ENCODE measurements around the gene STKLD1. TPM values are rescaled to one million over a fixed set of nuclear protein-coding genes. Genes with fewer than 3 reads are reported as not detected.

STKLD1 gene
- polyA plus RNA-seq, 1 donor, result 2.4 TPM

DNA sequence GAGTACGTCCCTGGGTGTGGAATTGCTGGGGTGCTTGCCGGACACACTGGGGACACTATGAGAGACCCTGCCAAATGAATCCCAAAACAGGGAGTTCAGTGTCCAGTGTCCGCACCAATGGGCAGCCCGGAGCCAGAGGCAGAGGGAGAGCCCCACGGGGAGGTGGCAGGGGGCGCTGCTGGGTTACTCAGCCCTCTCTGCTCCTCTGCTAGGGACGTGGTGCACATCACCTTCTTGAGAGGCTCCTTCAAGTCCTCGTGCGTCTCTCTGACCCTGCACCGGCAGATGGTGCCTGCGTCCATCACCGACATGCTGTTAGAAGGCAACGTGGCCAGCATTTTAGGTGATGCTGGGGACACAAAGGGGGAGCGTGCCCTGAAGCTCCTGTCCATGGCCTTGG lies 20.8 kb downstream of the STKLD1 start:
- Histone ChIP-seq H3K36me3 (ENCODE audit: control insufficient read depth, insufficient read depth, low read length) (peaks cover 3% of the 10 kb centered on the region), H3K27ac (ENCODE audit: low read length) (no peak overlapping the region), H3K9me3 (ENCODE audit: control insufficient read depth, low read depth, low read length) (no peaks in the 10 kb centered on the region), H3K27me3 (ENCODE audit: control insufficient read depth, insufficient read depth, low read length) (peaks cover 13% of the 10 kb centered on the region), H3K4me1 (ENCODE audit: control insufficient read depth, insufficient read depth, low read length) (peaks cover 20% of the 10 kb centered on the region), H3K4me3 (ENCODE audit: low read length) (no peak overlapping the region)
- no CpG with 5 or more reads among the region's 14 CpGs for WGBS (ENCODE audit: insufficient coverage, low lambda C conversion rate)
- no peak for DNase-seq

DNA sequence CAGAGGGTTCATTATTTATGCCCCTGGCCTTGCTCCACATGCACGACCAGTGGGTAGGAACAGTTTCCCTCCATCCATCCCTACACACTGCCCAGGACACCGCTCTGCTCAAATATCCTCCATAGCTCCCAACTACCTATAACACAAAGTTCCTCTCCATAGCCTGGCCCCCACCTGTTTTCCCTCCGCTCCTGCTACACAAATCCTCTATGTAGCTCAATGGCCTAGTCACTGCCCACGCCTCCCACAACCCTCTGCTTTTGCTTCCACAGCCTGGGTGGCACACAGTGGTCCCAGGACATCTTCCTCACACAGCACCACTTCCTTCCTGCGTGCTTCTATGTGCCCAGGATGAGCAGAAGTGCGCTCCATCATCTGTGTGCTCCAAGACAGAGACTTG lies 21.2 kb downstream of the STKLD1 start:
- Histone ChIP-seq H3K4me3 (ENCODE audit: low read length) (no peak overlapping the region), H3K9me3 (ENCODE audit: control insufficient read depth, low read depth, low read length) (no peaks in the 10 kb centered on the region), H3K4me1 (ENCODE audit: control insufficient read depth, insufficient read depth, low read length) (peaks cover 20% of the 10 kb centered on the region), H3K27ac (ENCODE audit: low read length) (no peak overlapping the region), H3K27me3 (ENCODE audit: control insufficient read depth, insufficient read depth, low read length) (peaks cover 13% of the 10 kb centered on the region), H3K36me3 (ENCODE audit: control insufficient read depth, insufficient read depth, low read length) (peaks cover 3% of the 10 kb centered on the region)
- DNase-seq, result no peak
- WGBS (ENCODE audit: insufficient coverage, low lambda C conversion rate), result 80% methylated on average over 1 of the region's 6 CpGs

DNA sequence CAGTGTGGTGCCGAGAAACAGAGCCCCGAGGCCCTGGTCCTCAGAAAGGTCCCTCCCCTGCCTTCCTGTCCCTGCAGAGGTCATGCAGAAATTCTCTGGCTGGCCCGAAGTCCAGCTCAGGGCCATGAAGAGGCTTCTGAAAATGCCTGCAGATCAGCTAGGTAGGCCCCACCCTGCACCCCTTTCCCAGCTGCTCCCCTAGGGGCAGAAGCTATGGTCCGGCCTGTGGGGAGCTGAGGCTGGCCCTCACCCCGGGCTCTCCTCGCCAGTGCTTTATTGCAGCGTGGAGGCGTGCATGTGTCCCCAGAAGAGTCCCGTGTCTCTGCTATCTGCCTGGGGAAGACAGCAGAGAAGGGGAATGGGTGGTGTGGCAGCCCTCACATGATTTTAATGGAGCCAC lies 21.7 kb downstream of the STKLD1 start:
- Histone ChIP-seq H3K4me1 (ENCODE audit: control insufficient read depth, insufficient read depth, low read length) (peaks cover 20% of the 10 kb centered on the region), H3K27me3 (ENCODE audit: control insufficient read depth, insufficient read depth, low read length) (peaks cover 13% of the 10 kb centered on the region), H3K9me3 (ENCODE audit: control insufficient read depth, low read depth, low read length) (no peaks in the 10 kb centered on the region), H3K27ac (ENCODE audit: low read length) (no peak overlapping the region), H3K36me3 (ENCODE audit: control insufficient read depth, insufficient read depth, low read length) (peaks cover 6% of the 10 kb centered on the region), H3K4me3 (ENCODE audit: low read length) (no peak overlapping the region)
- no peak for DNase-seq
- no CpG with 5 or more reads among the region's 9 CpGs for WGBS (ENCODE audit: insufficient coverage, low lambda C conversion rate)

DNA sequence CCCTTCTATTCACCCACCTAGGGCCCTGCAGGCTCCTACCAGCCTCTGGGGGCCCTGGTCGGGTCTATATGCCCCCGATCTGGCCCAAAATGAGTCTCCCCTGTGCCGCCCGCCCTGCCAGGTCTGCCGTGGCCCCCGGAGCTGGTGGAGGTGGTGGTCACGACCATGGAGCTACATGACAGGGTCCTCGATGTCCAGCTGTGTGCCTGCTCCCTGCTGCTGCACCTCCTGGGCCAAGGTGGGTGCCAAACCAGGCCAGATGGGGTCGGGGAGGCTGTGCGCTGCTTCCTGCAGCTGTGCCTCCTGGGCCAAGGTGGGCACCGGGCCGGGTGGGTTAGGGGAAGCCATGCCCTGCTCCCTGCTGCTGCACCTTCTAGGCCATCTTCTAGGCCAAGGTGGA lies 24.1 kb downstream of the STKLD1 start:
- Histone ChIP-seq H3K27ac (ENCODE audit: low read length) (no peak overlapping the region), H3K9me3 (ENCODE audit: control insufficient read depth, low read depth, low read length) (no peaks in the 10 kb centered on the region), H3K4me3 (ENCODE audit: low read length) (no peak overlapping the region), H3K36me3 (ENCODE audit: control insufficient read depth, insufficient read depth, low read length) (peaks cover 20% of the 10 kb centered on the region), H3K27me3 (ENCODE audit: control insufficient read depth, insufficient read depth, low read length) (peaks cover 13% of the 10 kb centered on the region), H3K4me1 (ENCODE audit: control insufficient read depth, insufficient read depth, low read length) (peaks cover 6% of the 10 kb centered on the region)
- WGBS (ENCODE audit: insufficient coverage, low lambda C conversion rate), result no CpG with 5 or more reads among the region's 12 CpGs
- DNase-seq, result no peak

DNA sequence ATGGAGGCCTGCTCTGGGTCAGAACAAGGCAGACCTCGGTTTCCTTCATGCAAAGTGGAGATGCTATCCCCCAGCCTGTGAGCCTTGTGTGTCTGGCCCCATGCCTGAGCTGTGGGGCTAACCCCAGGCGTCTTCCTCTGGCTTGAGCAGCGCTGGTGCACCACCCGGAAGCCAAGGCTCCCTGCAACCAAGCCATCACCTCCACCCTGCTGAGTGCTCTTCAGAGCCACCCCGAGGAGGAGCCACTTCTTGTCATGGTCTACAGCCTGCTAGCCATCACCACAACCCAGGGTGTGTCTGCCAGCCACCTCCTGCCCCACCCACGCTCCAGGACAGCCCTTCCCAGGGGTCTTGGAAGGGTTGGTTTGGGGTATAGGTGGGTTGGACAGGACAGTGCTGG lies 25.4 kb downstream of the STKLD1 start:
- H3K9me3 ChIP-seq (ENCODE audit: control insufficient read depth, low read depth, low read length), result no peaks in the 10 kb centered on the region
- H3K4me3 ChIP-seq (ENCODE audit: low read length), result no peak overlapping the region
- peaks cover 11% of the 10 kb centered on the region for H3K27me3 ChIP-seq (ENCODE audit: control insufficient read depth, insufficient read depth, low read length)
- H3K27ac ChIP-seq (ENCODE audit: low read length), result no peak overlapping the region
- no peak for DNase-seq
- H3K36me3 ChIP-seq (ENCODE audit: control insufficient read depth, insufficient read depth, low read length), result peaks cover 32% of the 10 kb centered on the region
- WGBS (ENCODE audit: insufficient coverage, low lambda C conversion rate), result no CpG with 5 or more reads among the region's 6 CpGs
- H3K4me1 ChIP-seq (ENCODE audit: control insufficient read depth, insufficient read depth, low read length), result peaks cover 6% of the 10 kb centered on the region

DNA sequence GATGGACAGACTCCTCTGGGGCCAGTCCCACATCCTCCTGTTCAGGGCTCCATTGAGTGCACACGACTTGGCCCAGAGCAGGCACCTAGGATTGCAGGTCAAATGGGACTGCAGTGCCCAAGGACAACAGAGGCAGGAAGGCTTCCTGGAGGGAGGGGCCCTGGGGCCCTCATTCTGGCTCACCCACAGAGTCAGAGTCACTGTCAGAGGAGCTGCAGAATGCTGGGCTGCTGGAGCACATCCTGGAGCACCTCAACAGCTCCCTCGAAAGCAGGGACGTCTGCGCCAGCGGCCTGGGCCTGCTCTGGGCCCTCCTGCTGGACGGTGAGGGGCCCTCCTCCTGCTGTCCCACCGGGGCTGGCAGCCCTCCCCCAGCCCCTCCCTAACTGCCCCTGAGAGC lies 26.5 kb downstream of the STKLD1 start:
- Histone ChIP-seq H3K9me3 (ENCODE audit: control insufficient read depth, low read depth, low read length) (no peaks in the 10 kb centered on the region), H3K27ac (ENCODE audit: low read length) (no peak overlapping the region), H3K4me1 (ENCODE audit: control insufficient read depth, insufficient read depth, low read length) (peaks cover 3% of the 10 kb centered on the region), H3K27me3 (ENCODE audit: control insufficient read depth, insufficient read depth, low read length) (no peaks in the 10 kb centered on the region), H3K36me3 (ENCODE audit: control insufficient read depth, insufficient read depth, low read length) (peaks cover 43% of the 10 kb centered on the region), H3K4me3 (ENCODE audit: low read length) (no peak overlapping the region)
- DNase-seq, result no peak
- no CpG with 5 or more reads among the region's 7 CpGs for WGBS (ENCODE audit: insufficient coverage, low lambda C conversion rate)

DNA sequence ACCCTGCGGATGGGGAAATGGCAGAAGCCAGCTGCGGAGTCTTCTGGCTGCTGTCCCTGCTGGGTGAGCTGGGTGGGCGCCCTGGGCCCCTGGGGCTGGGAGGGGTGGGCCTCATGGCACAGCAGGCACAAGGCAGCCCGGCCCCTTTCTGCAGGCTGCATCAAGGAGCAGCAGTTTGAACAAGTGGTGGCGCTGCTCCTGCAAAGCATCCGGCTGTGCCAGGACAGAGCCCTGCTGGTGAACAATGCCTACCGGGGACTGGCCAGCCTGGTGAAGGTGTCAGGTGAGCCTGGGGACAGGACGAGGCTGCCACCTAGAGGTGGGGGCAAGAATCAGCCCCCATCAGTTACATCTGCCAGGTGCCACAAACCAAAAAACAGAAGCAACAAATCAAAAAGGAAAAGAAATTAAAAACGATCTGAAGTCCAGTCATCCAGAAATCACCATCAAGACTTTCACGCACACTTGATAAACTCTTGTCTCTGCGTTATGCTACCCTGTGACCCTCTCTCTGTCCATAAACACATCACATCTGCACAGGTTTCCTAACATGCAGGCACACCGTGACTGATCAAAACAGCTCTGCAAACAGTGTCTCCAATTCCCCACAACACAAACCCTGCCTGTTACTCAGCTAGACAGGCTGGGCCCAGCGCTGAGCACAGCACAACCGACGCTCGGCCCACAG lies 27.7 kb downstream of the STKLD1 start:
- Histone ChIP-seq H3K9me3 (ENCODE audit: control insufficient read depth, low read depth, low read length) (no peaks in the 10 kb centered on the region), H3K4me3 (ENCODE audit: low read length) (no peak overlapping the region), H3K27me3 (ENCODE audit: control insufficient read depth, insufficient read depth, low read length) (no peaks in the 10 kb centered on the region), H3K36me3 (ENCODE audit: control insufficient read depth, insufficient read depth, low read length) (peaks cover 53% of the 10 kb centered on the region), H3K27ac (ENCODE audit: low read length) (no peak overlapping the region), H3K4me1 (ENCODE audit: control insufficient read depth, insufficient read depth, low read length) (peaks cover 3% of the 10 kb centered on the region)
- DNase-seq, result no peak
- WGBS (ENCODE audit: insufficient coverage, low lambda C conversion rate), result no CpG with 5 or more reads among the region's 16 CpGs

DNA sequence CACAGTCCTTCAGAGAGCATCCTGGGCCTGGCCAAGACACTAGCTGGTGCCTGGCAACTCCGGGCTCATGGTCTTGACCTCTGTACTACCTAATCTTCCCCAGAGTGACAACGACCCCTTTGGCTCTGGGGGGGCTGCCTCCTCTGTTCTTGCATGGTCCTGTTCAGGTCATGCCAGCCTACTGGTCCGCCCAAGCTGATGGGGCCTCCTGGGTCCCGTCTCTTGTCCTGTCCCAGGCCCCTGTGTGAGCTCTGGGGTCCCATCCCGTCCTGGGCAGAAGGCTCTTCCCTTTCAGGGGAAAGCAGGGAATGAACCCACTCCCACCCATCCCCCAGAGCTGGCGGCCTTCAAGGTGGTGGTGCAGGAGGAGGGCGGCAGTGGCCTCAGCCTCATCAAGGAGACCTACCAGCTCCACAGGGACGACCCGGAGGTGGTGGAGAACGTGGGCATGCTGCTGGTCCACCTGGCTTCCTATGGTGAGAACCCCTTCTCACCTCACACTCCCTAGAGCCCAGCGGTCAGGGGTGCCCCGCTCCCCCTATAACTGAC lies 28.4 kb downstream of the STKLD1 start:
- peaks cover 53% of the 10 kb centered on the region for H3K36me3 ChIP-seq (ENCODE audit: control insufficient read depth, insufficient read depth, low read length)
- no peak overlapping the region for H3K4me3 ChIP-seq (ENCODE audit: low read length)
- no CpG with 5 or more reads among the region's 12 CpGs for WGBS (ENCODE audit: insufficient coverage, low lambda C conversion rate)
- H3K27me3 ChIP-seq (ENCODE audit: control insufficient read depth, insufficient read depth, low read length), result no peaks in the 10 kb centered on the region
- H3K27ac ChIP-seq (ENCODE audit: low read length), result no peak overlapping the region
- DNase-seq, result no peak
- no peaks in the 10 kb centered on the region for H3K4me1 ChIP-seq (ENCODE audit: control insufficient read depth, insufficient read depth, low read length)
- H3K9me3 ChIP-seq (ENCODE audit: control insufficient read depth, low read depth, low read length), result no peaks in the 10 kb centered on the region

DNA sequence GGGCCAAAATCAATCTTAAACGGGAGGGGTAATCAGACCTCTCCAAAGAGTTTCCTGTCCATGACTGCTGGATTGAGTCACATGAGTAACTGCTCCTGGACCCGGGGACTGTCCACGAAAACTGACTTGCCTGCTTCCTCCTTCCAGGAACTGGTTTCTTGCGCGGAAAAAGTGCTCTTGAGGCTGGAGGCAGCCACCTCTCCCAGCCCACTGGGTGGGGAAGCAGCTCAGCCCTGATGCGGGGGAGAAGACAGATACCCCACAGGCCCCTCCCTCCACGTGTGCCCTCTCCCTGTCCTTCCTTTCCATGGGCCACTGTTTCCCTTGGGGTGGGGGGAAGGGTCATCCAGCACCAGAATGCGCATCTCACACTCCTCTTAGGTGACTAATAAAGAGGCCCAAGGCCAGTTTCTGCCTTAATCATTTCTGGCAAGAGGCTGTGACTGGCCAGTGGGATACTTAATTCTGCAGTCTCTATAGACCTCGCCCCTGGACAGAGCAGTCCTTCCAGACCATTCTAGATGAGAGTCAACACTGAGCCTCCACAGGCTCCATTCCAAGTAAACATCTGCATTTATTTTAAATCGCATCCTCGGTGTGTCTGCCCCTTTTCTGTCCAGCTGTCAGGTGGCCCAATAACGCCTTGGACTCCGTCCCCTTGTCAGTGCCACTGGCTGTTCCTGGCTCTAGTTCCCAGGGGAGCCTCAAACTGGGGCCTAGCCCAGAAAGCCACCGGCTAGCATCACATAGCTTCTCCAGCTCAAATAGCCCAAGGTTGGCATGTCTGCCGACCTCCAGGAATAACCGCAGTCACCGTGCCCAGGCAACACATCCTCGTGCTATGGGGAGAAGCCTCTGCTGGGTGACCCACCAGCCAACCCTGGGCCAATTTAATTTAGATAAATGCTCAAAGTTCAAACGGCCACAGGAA lies 29.6 kb downstream of the STKLD1 start:
- Histone ChIP-seq H3K27ac (ENCODE audit: low read length) (no peak overlapping the region), H3K36me3 (ENCODE audit: control insufficient read depth, insufficient read depth, low read length) (peaks cover 62% of the 10 kb centered on the region), H3K27me3 (ENCODE audit: control insufficient read depth, insufficient read depth, low read length) (no peaks in the 10 kb centered on the region), H3K9me3 (ENCODE audit: control insufficient read depth, low read depth, low read length) (no peaks in the 10 kb centered on the region), H3K4me3 (ENCODE audit: low read length) (no peak overlapping the region), H3K4me1 (ENCODE audit: control insufficient read depth, insufficient read depth, low read length) (no peaks in the 10 kb centered on the region)
- no peak for DNase-seq
- 100% methylated on average over 1 of the region's 19 CpGs for WGBS (ENCODE audit: insufficient coverage, low lambda C conversion rate)

DNA sequence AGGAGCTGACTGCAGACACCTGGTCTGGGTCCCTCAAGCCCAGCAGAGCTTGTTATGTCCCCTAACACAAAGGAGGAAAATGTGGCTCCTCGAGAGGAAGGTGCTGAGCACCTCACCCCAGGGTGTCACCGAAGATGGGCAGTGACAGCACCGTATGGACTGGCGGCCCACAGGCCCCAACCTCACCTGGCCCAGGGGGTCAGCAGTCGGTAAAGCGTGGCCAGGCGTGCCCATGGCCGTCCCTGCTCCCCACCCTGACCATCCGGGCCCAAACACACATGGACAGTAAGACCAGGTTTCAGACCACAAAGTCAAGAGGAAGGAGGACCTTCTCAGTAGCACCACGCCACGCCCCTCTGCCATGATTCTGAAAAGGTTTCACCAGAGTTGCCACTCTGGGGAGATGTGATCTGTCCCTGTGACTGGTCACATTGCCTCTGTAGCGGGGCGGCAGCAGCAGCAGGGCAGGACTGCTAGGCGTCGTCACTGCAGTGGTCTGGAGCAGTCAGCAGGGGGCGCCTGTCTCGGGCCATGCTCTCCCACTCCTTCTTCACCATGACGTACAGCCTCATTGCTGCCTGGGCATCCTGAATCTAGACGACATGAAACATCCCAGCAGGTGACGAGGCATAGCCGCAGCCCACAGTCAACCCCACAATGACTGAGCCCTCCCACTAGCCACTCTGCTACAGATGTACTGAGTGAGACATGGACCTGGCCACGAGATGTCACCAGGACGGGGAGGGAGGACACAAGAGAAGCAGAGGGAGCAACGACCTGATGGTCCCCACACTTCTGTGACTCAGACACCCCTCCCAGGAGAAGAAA lies 30.5 kb downstream of the STKLD1 start:
- whole genome bisulfite sequencing (ENCODE audit: insufficient coverage, low lambda C conversion rate), result no CpG with 5 or more reads among the region's 24 CpGs
- H3K4me1 ChIP-seq (ENCODE audit: control insufficient read depth, insufficient read depth, low read length), result no peaks in the 10 kb centered on the region
- H3K27ac ChIP-seq (ENCODE audit: low read length), result no peak overlapping the region
- H3K27me3 ChIP-seq (ENCODE audit: control insufficient read depth, insufficient read depth, low read length), result no peaks in the 10 kb centered on the region
- no peak overlapping the region for H3K4me3 ChIP-seq (ENCODE audit: low read length)
- H3K9me3 ChIP-seq (ENCODE audit: control insufficient read depth, low read depth, low read length), result no peaks in the 10 kb centered on the region
- DNase-seq, result peak; percentile 66
- H3K36me3 ChIP-seq (ENCODE audit: control insufficient read depth, insufficient read depth, low read length), result peaks cover 69% of the 10 kb centered on the region
